GM11168 (cell line): ENCODE measurements around the gene KCNQ5.

ENCODE experiments used
- in situ Hi-C: fragments of 300-500 bp; cut with MboI; formaldehyde crosslinking; loops from one replicate; pipeline ENCODE4 v1.12.0; 2022; ENCODE audit warnings: low sequenced_read_pairs; ENCODE audit not compliant: unreplicated experiment

KCNQ5 gene

DNA sequence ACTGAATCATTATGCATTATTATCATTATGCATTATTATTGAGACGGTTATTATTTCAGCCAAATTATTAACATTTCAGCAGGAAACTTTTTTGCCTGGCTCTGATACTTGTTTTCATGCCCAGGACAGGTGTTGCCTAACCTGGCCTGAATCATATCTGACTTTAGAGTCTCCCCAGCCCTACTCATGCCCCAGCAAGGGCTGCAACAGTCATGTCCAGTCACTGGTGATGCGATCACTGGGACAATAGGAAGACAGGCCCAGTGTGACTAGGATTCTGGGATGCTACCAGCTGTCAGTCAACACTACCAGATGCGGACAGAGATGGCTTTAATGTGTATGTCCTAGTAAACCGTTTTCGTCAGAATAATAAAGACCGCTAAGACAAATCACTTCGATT is 318.4 kb downstream of the KCNQ5 start:
- in situ Hi-C loops: no loop called here

DNA sequence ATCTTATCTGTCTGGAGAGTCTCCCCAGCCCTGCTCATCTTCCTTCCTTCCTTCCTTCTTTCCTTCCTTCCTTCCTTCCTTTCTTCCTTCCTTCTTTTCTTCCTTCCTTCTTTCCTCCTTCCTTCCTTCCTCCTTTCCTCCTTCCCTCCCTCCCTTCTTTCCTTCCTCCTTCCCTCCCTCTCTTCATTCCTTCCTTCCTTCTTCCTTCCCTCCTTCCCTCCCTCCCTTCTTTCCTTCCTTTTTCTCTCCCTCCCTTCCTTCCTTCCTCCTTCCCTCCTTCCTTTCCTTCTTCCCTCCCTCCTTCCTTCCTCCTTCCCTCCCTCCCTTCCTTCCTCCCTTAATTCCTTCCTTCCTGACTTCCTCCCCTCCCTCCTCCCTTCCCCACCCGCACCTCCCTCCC is 319.4 kb downstream of the KCNQ5 start:
- in situ Hi-C loops: no loop called here

DNA sequence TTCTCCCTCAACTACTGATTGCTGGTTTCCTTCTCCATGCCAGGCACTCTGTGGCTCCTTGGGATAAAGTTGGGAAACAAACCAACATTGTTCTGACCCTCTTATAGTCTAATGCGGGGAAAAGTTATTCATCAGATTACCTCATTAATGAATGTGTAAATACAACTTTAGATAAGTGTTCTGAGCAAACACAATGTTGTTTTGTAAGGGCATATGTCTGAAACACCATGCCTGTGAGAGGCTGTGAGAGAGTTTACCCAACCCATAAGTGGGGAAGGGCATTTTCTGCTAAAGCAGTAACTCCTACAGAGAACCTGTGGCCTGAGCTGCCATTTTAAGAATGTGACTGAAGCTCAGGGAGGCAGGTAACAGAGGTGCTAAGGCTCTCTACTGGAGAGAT is 319.9 kb downstream of the KCNQ5 start:
- in situ Hi-C loops: no loop called here

DNA sequence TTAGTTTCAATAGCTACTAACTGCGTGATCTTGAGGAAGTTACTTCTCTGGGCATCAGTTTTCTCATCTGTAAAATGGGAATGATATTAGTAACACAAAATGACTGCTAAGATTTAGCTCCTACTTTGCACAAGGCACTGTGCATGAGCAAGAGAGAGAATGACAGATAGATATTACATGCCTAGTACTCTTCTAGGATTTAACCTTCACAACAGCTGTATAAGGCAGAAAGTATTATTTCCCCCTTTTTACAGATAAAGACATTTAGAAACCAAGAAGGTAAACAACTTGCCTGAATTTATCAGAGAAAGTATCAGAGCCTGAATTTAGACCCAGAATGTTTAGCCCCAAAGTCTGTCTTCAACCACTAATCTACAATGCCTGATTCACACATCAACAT is 321.8 kb downstream of the KCNQ5 start:
- in situ Hi-C loops: no loop called here

DNA sequence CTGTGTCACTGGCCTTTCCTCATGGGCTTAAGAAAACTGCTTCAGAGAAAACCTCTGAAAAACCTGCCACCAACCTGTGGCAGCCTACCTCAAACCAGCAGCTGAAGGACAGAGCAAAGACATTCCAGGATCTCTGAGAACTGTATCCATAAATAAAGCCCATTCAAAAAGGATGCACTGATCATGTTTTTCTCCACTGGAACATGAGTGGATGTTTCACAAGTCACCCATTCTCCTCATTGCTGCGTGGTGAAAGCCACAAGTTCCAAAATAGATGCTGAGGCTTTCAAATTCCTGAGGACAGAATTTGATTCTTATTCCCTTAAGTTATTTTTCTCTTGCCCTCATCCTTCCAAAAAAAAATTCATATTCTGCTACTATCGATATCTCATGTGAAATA is 322.8 kb downstream of the KCNQ5 start:
- in situ Hi-C loops: no loop called here

DNA sequence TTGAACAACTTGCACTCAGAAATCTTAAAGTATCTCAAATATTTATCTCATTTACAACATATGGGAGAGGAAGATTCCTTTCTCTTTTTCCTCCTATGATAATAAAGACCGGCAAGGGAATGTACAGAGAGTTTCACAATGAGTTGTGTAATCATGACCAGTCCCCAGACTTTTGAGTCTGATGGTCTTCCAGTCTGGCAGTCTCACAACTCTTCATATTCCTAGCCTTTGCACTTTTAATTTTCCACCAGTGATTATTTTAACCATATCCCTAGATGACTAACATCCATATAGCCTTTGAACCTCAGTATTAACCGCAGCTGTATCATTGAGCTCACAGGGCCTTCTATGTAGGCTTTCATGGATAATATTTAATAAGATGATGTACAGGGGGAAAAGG is 324.9 kb downstream of the KCNQ5 start:
- in situ Hi-C loops: no loop called here

DNA sequence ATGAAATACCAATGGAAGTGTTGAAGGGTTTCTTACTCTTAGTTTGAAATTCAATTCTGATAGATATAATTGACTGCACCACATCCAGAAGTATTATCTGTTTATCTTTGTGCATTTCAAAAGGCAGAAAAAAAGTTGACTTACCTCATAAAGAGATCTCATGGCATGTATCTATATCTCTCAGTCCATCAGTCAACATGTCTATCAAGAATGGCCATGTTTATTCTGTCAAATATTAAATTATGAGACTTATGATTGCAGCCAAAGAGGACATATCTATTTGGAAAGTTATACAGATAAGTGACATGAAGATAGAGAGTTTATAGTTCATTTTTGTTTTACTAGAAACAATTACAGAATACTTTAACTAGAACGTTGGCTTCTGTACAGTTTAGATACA is 325.7 kb downstream of the KCNQ5 start:
- in situ Hi-C loops: no loop called here

DNA sequence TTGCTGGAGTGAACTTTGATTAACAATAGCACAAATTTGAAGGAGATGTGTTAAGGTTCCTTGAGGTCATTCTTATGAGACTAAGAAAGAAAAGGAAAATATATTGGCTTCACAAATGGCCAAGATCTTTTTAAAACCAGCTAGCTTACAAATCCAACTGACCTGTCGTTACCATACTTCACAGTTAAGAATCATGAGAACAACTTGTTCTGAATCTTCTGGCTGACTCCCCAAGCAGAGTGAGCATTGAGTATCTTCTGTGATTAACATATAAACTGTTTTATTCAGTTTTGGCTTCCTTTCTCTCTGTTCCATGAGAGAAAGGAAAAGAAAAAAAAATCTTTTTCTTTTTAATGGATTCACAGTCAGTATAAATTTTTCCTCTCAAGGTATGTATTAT is 326.3 kb downstream of the KCNQ5 start:
- in situ Hi-C loops: no loop called here

DNA sequence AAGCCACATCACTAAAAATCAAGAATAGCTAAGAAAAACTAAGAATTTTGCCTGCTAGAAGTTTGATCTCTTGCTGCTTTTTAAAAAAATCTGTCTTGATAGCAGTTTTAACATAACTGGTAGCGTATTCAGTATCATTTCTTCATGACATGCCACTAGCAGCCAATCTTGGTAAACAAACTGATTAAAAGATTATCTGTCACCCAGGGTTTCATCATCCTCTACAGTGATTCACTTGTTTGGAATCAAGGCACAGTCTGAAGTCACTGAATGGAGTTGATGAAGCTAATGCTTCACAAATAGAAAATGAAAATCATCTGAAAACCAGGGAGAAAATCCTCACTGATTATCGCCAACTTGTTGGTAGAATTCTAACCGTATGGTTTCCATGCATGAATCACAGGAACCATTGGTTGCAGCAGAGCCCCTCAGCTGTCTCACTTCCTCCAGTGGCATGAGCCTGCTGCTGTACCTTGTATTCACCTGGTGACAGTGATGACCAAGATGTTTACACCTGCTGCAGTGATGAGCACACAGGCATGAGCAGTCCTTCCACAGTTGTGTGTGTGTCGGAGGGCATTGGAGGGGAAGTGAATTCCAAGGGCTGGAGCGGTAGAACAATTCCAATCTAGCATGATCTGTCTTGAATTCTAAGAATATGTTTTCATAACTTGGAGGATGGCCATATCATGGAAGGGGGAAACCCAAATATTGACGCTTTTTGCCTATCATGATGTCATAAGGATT is 328.4 kb downstream of the KCNQ5 start:
- in situ Hi-C loops: no loop called here

DNA sequence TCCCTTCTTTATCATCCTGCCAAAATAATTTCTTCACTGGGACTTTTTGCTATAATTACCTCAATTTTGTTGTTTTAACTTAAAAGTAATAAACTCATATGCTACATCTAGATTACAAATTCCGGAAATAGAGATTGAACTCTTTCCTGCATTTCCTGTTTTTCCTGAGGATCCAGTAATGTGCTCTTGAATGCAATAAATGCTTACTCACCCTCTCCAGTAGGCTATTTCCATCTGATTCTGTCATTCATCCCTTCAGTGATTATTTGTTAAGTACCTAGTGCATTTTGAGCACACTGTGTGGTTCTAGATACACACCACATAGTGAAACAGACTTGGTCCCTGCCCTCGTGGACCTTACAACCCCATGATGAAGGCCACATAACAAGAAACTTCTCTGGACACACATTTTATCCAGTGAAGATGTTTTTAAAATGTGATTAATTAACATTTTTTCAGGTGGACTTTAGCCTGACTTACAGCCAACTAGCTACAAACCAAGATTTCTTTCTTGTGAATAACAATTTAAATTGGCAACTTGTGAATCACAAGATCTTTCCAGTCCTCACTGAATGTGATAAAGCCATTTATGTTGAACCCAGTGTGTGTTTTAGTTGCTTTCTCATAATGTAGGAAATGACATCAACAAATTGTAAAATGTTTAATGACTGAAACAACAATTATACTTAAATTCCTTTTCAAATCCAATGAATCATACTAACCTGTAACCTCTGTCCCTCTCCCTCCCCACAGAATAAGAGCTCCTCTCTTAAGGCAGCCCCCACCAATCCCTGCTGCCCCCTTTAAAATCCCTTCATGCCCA is 331.2 kb downstream of the KCNQ5 start:
- in situ Hi-C loops: no loop called here

DNA sequence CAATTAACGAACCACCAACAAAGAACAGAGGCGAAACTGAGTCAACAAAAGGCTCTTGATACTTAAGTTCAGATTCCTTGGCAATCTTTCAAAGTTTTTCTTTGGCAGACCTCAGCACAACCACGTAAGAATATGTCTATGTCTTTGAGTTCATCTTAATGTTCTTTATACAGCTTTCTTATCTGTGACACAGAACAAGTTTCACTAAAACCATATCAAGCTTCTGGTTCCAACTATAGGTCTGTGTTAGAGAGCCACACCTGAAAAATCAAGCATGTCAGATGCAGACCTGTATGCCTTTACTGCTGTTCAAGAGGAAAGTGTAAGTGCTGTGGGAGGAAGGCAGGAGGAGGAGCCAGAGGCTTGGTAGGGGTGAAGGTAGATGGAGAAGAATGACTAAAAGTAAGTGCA is 332.1 kb downstream of the KCNQ5 start:
- in situ Hi-C loops: no loop called here

DNA sequence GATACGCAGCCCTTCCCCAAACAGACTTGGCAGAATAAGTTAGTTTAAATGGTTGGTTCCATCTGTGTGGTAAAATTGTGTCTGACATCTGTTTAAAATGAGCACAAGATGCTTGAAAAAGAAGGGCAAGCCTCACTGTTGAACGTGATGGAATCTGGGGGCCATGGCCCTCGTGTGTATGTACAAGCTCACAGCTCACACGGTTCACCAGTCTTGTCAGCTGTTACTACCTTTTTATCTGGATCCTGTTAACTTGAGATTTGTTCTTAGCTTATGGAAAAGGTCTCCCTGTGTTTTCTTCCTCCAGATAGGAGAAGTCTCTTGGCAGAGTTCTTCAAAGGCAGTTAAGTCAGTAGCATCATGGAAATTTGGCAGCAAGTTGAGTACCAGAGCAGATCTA is 332.9 kb downstream of the KCNQ5 start:
- in situ Hi-C loops: no loop called here

DNA sequence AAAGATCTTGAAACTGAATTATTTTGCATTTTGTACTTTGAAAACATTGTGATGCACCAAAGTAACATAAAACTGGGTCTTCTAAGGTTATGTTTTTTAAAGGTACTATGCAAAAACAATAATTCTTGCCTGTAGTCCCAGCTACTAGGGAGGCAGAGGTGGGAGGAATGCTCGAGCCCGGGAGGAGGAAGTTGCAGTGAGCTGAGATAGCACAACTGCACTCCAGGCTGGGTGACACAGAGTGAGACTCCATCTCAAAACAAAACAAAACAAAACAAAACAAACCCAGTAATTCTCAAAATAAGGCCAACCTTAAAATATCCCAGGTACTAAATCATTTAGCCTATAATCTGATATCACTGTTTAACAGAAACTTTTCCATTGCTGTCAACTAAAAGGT is 333.8 kb downstream of the KCNQ5 start:
- in situ Hi-C loops: no loop called here

DNA sequence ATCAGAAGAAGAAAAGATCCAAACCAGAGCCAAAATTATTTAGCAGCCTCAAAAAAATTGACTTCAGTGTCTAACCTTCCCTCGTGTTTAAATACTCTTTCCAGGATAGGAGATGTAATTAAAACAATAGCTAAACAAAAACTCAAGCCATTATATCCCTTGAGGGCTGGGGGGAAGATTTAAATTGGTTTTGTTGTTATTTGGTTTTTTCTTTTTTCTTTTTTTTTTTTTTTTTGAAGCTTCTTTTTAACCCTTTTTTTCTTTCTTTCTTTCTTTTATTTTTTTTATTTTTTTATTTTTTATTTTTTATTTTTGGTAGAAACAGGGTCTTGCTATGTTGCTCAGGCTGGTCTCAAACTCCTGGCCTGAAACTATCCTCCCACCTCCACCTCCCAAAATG is 334.4 kb downstream of the KCNQ5 start:
- in situ Hi-C loops: no loop called here

DNA sequence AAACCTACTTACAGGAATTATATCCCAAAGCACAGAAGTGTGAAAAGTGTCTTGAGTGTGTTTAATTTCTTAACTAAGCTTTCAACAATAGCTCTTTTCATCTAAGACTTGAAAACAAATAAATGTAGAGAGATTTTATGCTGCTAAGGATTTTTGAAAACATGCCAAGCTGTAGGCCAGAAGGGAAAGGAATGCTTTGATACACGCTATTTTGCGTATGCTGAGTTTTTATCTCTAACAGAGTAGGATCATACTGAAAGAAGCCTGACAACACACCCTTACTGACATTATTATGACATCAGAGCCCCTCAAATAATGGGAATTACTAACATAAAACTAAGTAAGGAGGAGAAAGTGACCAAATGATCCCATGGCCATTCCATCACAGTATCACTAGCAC is 338.0 kb downstream of the KCNQ5 start:
- in situ Hi-C loops: no loop called here

DNA sequence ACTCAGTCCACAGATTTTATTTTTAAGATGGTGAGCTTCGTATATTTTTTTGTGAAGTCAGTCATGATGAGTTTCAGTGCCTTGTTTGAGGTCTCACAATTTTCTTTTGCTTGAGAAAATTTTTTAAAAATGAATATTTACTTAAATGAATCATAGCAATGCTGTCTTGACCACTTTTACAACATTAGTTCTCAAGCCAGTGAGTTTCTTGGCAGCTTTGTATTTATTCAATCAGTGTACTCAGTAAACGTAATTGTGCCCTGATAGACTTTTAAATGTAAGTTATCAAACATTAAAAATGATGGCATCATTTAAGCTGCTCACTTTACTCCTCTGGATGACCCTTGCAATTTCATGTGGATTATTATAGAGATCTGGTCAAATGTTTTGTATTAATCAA is 342.1 kb downstream of the KCNQ5 start:
- in situ Hi-C loops: no loop called here

DNA sequence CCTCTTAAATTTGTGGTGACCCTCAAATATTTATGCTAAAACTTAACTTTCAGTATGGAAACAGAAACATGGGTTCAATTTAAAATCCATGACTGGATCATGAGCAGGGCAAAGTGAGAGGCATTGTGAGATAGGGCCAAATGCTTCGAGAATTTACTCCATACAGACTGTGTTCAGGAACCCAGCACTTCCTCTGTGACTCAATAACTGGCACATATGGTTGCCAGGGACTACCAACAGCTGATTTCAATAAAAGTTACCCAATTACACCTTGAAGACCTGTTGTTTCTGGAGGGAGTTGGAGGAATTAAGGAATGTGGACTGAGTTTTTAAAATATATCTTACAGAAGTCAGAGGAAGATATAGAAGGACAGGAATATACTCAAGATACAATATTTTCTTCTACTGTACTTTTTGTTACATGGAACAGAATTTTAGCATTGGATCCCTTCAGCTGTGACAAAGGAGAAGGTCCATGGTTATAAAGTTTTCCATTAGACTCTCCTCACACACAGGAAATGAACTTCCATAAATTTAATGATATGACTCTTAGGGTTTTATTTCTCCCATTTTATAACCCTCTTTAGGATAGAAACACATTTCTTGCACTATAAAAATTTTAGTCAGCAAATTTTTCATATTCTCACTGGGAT is 344.9 kb downstream of the KCNQ5 start:
- in situ Hi-C loops: no loop called here

DNA sequence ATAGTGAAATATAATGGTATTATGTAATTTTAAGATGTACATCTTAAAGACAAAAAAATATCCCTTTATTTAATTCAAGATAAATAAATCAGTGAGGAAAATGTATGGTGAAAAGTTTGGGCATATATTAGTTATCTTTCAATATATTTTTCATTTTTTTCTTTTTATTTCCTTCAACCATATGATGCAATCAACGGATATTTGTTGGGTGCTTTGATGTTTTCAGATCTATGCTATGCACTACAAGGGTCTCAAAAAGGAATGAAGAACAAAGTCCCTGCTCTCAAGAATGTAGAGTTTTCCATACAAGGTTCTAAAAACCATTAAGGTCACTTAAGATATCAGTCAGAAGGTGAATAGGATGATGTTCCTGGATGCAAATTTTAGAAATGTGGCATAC is 345.5 kb downstream of the KCNQ5 start:
- in situ Hi-C loops: no loop called here

DNA sequence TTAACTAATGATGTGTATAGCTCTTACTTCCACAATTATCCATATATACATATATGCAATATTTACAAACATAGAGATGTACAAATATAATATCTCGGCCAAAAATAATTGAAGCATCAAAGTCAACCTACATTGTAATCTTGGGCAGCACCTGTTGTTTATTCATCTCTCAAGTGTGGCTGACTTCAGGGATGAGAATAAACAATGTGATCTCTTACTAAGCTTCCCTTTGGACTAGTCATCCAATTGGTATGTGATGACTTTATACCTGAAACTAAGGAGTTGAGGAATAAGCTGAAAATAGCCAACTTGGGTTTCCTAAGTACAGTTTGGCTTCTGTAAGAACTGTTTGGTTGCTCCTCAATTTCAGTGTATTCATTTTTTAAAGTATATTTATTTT is 346.8 kb downstream of the KCNQ5 start:
- in situ Hi-C loops: no loop called here

DNA sequence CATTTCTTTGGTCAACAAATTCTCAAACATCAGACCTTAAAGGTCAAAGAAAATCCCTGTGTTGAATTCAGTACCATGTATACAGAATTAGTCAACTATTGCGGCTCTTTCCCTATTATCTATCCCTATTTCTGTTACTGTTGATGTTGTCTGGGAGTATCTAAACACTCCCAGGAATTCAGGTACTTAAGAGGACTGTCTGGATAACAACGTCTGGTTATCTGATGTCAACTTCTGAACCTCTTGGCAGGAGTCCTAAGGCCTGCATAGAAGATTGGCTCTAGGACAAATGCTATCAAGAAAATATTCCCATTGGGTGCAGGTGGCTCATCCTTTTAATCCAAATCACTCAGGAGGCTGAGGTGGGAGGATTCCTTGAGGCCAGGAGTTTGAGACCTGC is 347.8 kb downstream of the KCNQ5 start:
- in situ Hi-C loops: no loop called here

DNA sequence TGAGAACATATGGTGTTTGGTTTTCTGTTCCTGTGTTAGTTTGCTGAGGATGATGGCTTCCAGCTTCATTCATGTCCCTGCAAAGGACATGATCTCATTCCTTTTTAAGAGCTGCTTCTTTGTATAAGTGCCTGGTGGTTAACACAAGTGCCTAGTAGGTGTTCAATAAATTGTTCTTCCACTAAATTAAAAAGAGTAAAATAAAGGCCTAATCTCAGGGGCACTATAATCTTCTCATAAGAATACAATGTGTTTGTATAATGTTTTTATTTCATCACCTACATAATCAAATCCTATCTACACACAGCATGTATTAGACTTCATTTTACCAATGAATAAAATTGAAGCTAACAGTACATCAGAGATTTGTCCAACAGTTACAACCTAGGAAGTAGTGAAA is 350.7 kb downstream of the KCNQ5 start:
- in situ Hi-C loops: no loop called here
